Vein endothelial cell (primary cell): ENCODE data around the gene SMYD3. TPM values are rescaled to one million over a fixed set of nuclear protein-coding genes. Genes with fewer than 3 reads are reported as not detected.

Source experiments
- small RNA-seq: library from RNA; depleted of rRNA; stranded (forward); fragments of <200 nt; gene quantifications from one replicate; pipeline ENCODE3, GENCODE V24; 2012
- total RNA-seq: library from RNA; depleted of rRNA; stranded (reverse); fragments of >200 nt; gene quantifications from 2 replicates; pipeline ENCODE4 v1.2.3, GENCODE V29; 2012

SMYD3 gene
- 16.5 and 17.6 TPM in 2 replicates for total RNA-seq

DNA sequence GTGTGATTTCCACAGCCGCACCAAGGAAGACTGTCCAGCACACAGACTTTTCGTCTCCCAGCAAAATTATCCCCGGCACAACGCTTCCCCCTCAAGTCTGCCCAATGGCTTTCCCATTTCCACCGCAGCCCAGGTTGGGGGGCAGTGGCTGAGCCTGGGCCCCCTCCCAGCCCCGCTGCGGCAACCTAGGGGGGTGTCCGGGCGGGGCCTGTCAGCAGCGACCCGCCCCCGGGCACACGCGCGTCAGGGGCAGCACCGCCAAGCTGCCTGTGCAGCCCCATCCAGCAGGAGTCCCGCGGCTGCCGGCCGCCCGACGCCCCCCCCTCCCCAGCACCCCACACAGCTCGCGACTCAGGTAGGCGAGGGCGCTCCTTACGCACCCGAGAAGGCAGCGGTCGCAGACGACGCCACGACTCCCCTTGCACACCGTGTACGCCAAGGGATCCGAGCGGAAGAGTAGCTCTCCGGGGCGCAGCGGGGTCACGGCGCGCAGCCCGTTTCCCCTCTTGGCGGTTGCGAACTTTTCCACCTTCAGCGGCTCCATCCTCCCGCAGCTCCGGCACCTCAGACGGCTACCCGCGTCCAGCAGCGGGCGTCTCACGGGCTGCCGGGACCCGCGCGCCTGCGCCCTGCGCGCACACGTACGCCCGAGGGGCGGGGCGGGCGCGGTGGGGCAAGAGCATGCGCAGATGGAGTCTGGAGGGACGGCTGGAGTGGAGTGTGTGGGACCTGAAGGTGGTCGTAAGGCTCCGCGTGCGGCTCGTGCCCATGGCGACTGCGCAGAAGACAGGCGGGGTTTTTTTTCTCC lies at the start of gene SMYD3:
SMYD3 (minus strand) TSS at position 606 of the 808 bp plus-strand sequence.

Small RNA genes within 50 kb of the gene (small RNA-seq; reads per million reads assigned to genes)
- gene AL356583.2: not detected
- gene RF00019: not detected
- gene RNU6-1283P: not detected

Other genes with a start within 250 kb of the SMYD3 start
- 18.0 and 23.4 TPM in 2 replicates for gene TFB2M, start 59.0 kb upstream of the SMYD3 start, total RNA-seq
- gene CNST, start 59.2 kb upstream of the SMYD3 start, total RNA-seq: 15.0 and 16.7 TPM in 2 replicates
- 39.5 and 47.4 TPM in 2 replicates for gene SCCPDH, start 217.1 kb upstream of the SMYD3 start, total RNA-seq